ENCODE measurements around the gene CHID1. TPM values are rescaled to one million over a fixed set of nuclear protein-coding genes. Genes with fewer than 3 reads are reported as not detected.

Gene CHID1
- polyA plus RNA-seq, 1 experiment = 95.5 TPM

DNA sequence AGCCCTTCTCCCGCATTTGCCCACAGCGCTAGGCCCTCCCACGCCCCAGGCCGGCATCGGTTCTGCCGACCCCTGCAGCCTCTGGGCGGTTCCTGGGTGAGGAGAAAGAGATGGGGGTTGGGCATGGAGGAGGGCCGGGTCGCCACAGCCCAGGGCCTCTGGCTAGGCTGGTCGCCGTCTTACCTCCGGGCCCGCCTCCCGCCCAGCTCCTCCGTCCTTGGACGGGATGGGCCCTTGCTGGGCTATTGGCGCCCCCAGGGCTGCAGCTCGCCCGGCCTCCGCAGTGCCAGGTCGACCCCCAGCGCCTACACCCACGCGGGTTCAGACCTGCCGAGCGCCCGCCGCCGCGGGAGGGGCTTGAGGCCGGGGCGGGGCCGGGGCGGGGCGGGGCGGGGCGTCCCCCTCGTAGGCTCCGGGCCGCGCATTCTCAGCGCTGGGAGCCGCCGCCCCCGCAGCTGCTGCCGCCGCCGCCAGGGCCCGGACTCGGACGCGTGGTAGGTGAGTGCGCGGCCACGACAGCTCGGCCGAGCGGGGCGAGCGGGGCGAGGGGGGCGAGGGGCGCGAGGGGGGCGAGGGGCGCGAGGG, 78.0 kb downstream of the CHID1 start, which contains the start of gene CD151:
CD151 (plus strand) TSS at position 424 of the 585 bp plus-strand sequence. CDS start 3,118 bp downstream, outside the sequence.
- DNase-seq (ENCODE audit: low read depth, low spot score) = no peak
- TF ChIP-seq, protein P1, sequence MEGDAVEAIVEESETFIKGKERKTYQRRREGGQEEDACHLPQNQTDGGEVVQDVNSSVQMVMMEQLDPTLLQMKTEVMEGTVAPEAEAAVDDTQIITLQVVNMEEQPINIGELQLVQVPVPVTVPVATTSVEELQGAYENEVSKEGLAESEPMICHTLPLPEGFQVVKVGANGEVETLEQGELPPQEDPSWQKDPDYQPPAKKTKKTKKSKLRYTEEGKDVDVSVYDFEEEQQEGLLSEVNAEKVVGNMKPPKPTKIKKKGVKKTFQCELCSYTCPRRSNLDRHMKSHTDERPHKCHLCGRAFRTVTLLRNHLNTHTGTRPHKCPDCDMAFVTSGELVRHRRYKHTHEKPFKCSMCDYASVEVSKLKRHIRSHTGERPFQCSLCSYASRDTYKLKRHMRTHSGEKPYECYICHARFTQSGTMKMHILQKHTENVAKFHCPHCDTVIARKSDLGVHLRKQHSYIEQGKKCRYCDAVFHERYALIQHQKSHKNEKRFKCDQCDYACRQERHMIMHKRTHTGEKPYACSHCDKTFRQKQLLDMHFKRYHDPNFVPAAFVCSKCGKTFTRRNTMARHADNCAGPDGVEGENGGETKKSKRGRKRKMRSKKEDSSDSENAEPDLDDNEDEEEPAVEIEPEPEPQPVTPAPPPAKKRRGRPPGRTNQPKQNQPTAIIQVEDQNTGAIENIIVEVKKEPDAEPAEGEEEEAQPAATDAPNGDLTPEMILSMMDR (IDR thresholded peaks at IDR 0.05; ENCODE audit: low read depth, low read length) = no peak
- H3K27me3 ChIP-seq (ENCODE audit: control insufficient read depth, insufficient read depth, low read length) = no peaks in the 10 kb centered on the region
- H3K9me3 ChIP-seq (ENCODE audit: control insufficient read depth, insufficient read depth, low read length) = no peaks in the 10 kb centered on the region; the same call in 1 of the 2 replicates
- CTCF ChIA-PET = no interaction called here
- POLR2A ChIA-PET = interaction anchor here (0.7 to 4.9 kb wide), 3 partner anchors 11 to 23 kb away, joined by 4 to 66 read pairs (median 22); partner anchors contain the start of genes PNPLA2, POLR2L, RPLP2 and TSPAN4
- peak within 1 kb of the TSS; percentile 77 for H3K4me3 ChIP-seq (ENCODE audit: low read depth, low read length)
- H3K27ac ChIP-seq (ENCODE audit: low read depth, low read length) = peak within 1 kb of the TSS; percentile 57

DNA sequence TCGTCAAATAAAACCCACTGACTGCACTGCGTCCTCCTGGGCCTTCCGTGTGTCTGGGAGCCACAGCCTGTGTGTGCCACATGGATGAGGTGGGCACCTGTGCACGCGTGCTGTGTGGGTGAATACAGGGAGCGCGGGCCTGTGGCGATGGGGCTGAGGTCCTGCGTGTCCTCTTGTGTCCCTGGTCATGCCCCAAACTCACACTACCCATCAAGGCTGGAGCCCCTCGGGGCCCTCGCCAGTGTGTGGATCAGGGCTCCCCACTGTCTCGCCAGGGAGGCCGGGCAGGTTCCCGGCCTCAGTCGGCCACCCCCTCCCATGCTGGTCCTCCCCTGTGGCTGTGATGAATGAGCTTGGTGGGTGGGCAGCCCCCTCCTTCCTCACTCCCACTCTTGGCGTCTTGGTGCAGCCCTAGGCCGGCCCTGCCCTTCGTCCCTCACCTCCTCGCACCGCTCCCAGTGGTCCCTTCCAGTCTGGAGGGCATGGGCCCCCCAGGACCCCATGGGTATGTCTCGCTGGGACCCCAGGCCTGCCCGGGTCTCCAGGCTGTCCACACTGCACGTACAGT, 78.6 kb downstream of the CHID1 start:
- TF ChIP-seq, protein P1 (IDR thresholded peaks at IDR 0.05; ENCODE audit: low read depth, low read length) = no peak
- no peaks in the 10 kb centered on the region; the same call in 1 of the 2 replicates for H3K9me3 ChIP-seq (ENCODE audit: control insufficient read depth, insufficient read depth, low read length)
- ChIA-PET CTCF (no interaction called here), POLR2A (interaction anchor here (1.2 to 4.9 kb wide), 4 partner anchors 12 to 14 kb away, joined by 4 to 66 read pairs (median 25); partner anchors contain the start of genes PNPLA2, POLR2L and TSPAN4)
- peak overlapping the region; percentile 63 for H3K4me3 ChIP-seq (ENCODE audit: low read depth, low read length)
- DNase-seq (ENCODE audit: low read depth, low spot score) = no peak
- H3K27ac ChIP-seq (ENCODE audit: low read depth, low read length) = no peak overlapping the region
- no peaks in the 10 kb centered on the region for H3K27me3 ChIP-seq (ENCODE audit: control insufficient read depth, insufficient read depth, low read length)

DNA sequence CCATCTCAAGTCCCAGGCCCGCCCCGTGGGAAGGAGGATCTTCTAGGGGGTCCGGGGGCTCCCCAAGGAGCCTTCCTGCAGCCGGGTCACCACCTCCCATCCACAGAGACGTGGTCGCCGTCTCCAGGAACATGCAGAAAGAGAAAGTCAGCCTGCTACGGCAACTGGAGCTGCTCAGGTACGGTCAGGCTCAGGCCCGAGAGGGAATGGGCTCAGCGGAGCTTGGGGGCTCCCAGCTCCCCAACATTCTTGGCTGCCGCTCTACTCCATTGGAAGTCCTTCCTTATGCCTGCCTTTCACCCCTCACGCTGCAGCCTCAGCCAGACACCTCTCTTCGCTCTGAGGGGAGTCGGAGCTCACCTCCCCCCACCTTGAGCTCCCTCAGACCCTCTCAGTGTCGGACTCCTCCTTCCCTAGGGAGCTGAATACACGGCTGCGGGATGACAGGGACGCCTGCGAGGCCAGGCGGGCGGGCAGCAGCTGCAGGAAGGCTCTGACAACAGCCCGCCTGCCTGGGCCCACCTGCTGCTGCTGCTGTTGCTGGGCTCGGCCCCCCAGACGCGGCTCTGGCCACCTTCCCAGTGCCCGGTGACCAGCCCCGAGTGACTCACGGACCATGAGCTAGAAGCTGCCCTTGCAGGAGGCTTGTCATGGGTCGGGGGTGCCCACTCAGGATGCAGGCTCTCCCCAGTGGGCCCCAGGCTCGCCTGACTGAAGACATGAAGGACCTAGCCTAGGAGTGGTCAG, 79.3 kb downstream of the CHID1 start:
- DNase-seq (ENCODE audit: low read depth, low spot score) = no peak
- Histone ChIP-seq H3K9me3 (ENCODE audit: control insufficient read depth, insufficient read depth, low read length) (no peaks in the 10 kb centered on the region; the same call in 1 of the 2 replicates), H3K27me3 (ENCODE audit: control insufficient read depth, insufficient read depth, low read length) (no peaks in the 10 kb centered on the region), H3K27ac (ENCODE audit: low read depth, low read length) (no peak overlapping the region), H3K4me3 (ENCODE audit: low read depth, low read length) (0 out of 2 replicates have a peak overlapping the region, but pooled peaks have one; percentile 10)
- POLR2A ChIA-PET = interaction anchor here (0.9 to 4.9 kb wide), 4 partner anchors 12 to 28 kb away, joined by 4 to 66 read pairs (median 16); partner anchors contain the start of genes PNPLA2, POLR2L and TSPAN4
- CTCF ChIA-PET = no interaction called here
- TF ChIP-seq, protein P1 (IDR thresholded peaks at IDR 0.05; ENCODE audit: low read depth, low read length) = no peak

DNA sequence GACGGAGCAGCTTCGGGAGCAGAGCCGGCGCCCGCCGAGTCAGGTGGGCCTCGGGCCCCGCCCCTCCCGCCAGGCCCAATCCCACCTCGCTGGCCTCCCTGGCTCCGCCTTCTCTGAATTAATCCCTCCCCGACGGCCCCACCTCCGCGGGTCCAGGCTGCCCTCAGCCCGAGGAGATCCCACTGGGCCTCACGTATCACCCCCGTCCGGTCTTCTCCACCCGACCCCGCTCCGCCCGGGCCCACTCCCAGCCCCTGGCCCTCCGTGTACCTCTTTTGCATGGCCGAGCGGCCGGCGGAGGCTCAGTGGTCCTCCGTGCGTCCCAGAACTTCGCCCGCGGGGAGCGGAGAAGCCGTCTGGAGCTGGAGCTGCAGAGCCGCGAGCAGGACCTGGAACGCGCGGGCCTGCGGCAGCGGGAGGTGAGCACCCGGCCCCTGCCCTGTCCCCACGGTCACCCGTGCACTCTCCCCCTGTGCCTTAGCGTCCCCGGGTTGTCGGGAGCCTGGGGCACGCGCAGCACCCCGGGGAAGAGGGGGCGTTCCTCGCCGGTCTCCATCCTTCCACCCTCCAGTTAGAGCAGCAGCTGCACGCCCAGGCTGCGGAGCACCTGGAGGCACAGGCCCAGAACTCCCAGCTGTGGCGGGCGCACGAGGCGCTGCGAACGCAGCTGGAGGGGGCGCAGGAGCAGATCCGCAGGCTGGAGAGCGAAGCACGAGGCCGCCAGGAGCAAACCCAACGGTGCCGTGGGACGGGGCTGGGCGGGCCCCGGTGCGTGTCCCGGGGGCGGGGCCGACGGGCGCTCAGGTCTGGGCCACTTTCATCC, 80.1 kb downstream of the CHID1 start:
- TF ChIP-seq, protein P1 (IDR thresholded peaks at IDR 0.05; ENCODE audit: low read depth, low read length) = no peak
- Histone ChIP-seq H3K9me3 (ENCODE audit: control insufficient read depth, insufficient read depth, low read length) (no peaks in the 10 kb centered on the region; the same call in 1 of the 2 replicates), H3K27me3 (ENCODE audit: control insufficient read depth, insufficient read depth, low read length) (no peaks in the 10 kb centered on the region), H3K27ac (ENCODE audit: low read depth, low read length) (no peak overlapping the region), H3K4me3 (ENCODE audit: low read depth, low read length) (peak overlapping the region; percentile 34; the same call in 1 of the 2 replicates)
- ChIA-PET POLR2A (interaction anchor here (0.6 to 4.9 kb wide), 10 partner anchors 8 to 81 kb away, joined by 3 to 66 read pairs (median 4); partner anchors contain the start of genes CEND1, PNPLA2, POLR2L and RPLP2), CTCF (no interaction called here)
- DNase-seq (ENCODE audit: low read depth, low spot score) = no peak
